ENCODE results near the gene VPREB3. TPM values are rescaled to one million over a fixed set of nuclear protein-coding genes. Genes with fewer than 3 reads are reported as not detected.

The VPREB3 gene
- total and polyA plus RNA-seq, 2 donors from 2014 or later = 1.0 to 1.3 TPM

- H3K9me3 ChIP-seq (ENCODE audit: control insufficient read depth in 2 of 3, insufficient read depth in 1 of 3, low read length in 3 of 3) = no peaks in the 10 kb centered on the region
- intact Hi-C loops (cut with DNase I) = no loop called here
- peaks cover 0 to 14% (median 0%) of the 10 kb centered on the region in 3 donors for H3K36me3 ChIP-seq (ENCODE audit: control insufficient read depth in 2 of 3, insufficient read depth in 3 of 3, low read length in 3 of 3)
- no peak overlapping the region for H3K4me3 ChIP-seq (ENCODE audit: low read length in 3 of 3)
- TF ChIP-seq CTCF (IDR thresholded peaks at IDR 0.05; ENCODE audit: borderline replicate concordance, extremely low read depth, insufficient read depth) = no peak
- FAIRE-seq (no peak), DNase-seq (peak in 4 of 5 donors; percentile 66 to 77 (median 68))
- H3K4me1 ChIP-seq (ENCODE audit: control insufficient read depth in 2 of 3, insufficient read depth in 2 of 3, low read depth in 1 of 3, low read length in 3 of 3) = peaks cover 0 to 33% (median 8%) of the 10 kb centered on the region in 3 donors
- H3K27ac ChIP-seq (ENCODE audit: low read depth in 2 of 2, low read length in 2 of 2) = no peak overlapping the region
- H3K27me3 ChIP-seq (ENCODE audit: control insufficient read depth, insufficient read depth, low read length) = no peaks in the 10 kb centered on the region
- H3K9ac ChIP-seq (ENCODE audit: low read length in 3 of 3) = peak overlapping the region in 1 of 3 donors; percentile 12
Measured at GRCh38 chr22:23763579-23763945, 9.3 kb upstream of the VPREB3 start.

GRCh38 chr22:23762842-23763578 lies 8.8 kb upstream of the VPREB3 start, which contains the start of gene C22orf15:
TSS of gene C22orf15 (plus strand) at chr22:23762990. CDS start at chr22:23763307, 317 bp downstream.
- Histone ChIP-seq H3K9ac (ENCODE audit: low read length in 3 of 3) (peak within 1 kb of the TSS in 1 of 3 donors; percentile 12), H3K9me3 (ENCODE audit: control insufficient read depth in 2 of 3, insufficient read depth in 1 of 3, low read length in 3 of 3) (no peaks in the 10 kb centered on the region), H3K36me3 (ENCODE audit: control insufficient read depth in 2 of 3, insufficient read depth in 3 of 3, low read length in 3 of 3) (peaks cover 0 to 14% (median 0%) of the 10 kb centered on the region in 3 donors), H3K27me3 (ENCODE audit: control insufficient read depth, insufficient read depth, low read length) (no peaks in the 10 kb centered on the region), H3K4me1 (ENCODE audit: control insufficient read depth in 2 of 3, insufficient read depth in 2 of 3, low read depth in 1 of 3, low read length in 3 of 3) (peaks cover 0 to 33% (median 8%) of the 10 kb centered on the region in 3 donors), H3K27ac (ENCODE audit: low read depth in 2 of 2, low read length in 2 of 2) (no peak within 1 kb of the TSS), H3K4me3 (ENCODE audit: low read length in 3 of 3) (no peak within 1 kb of the TSS)
- peak in 4 of 5 donors; percentile 44 to 81 (median 56) for DNase-seq
- no peak for FAIRE-seq
- no peak for TF ChIP-seq CTCF (IDR thresholded peaks at IDR 0.05; ENCODE audit: borderline replicate concordance, extremely low read depth, insufficient read depth)
- intact Hi-C loops (cut with DNase I) = no loop called here

- no peak for TF ChIP-seq CTCF (IDR thresholded peaks at IDR 0.05; ENCODE audit: borderline replicate concordance, extremely low read depth, insufficient read depth)
- H3K4me3 ChIP-seq (ENCODE audit: low read length in 3 of 3) = no peak overlapping the region
- H3K4me1 ChIP-seq (ENCODE audit: control insufficient read depth in 2 of 3, insufficient read depth in 2 of 3, low read depth in 1 of 3, low read length in 3 of 3) = peaks cover 0 to 19% (median 4%) of the 10 kb centered on the region in 3 donors
- H3K27me3 ChIP-seq (ENCODE audit: control insufficient read depth, insufficient read depth, low read length) = no peaks in the 10 kb centered on the region
- H3K27ac ChIP-seq (ENCODE audit: low read depth in 2 of 2, low read length in 2 of 2) = no peak overlapping the region
- peaks cover 0 to 8% (median 0%) of the 10 kb centered on the region in 3 donors for H3K36me3 ChIP-seq (ENCODE audit: control insufficient read depth in 2 of 3, insufficient read depth in 3 of 3, low read length in 3 of 3)
- no peak overlapping the region for H3K9ac ChIP-seq (ENCODE audit: low read length in 3 of 3)
- no peaks in the 10 kb centered on the region for H3K9me3 ChIP-seq (ENCODE audit: control insufficient read depth in 2 of 3, insufficient read depth in 1 of 3, low read length in 3 of 3)
- no peak for FAIRE-seq
- intact Hi-C loops (cut with DNase I) = no loop called here
- no peak for DNase-seq
Measured at GRCh38 chr22:23760056-23760455, 5.8 kb upstream of the VPREB3 start.
